HG03064 (cell line): ENCODE data around the gene RAB40B.

ENCODE experiments used
- ATAC-seq: cut with Tn5 transposase; IDR thresholded peaks from one replicate; pipeline ENCODE4 v1.9.1; 2021; ENCODE audit warnings: low read depth; ENCODE audit not compliant: unreplicated experiment

RAB40B gene

DNA sequence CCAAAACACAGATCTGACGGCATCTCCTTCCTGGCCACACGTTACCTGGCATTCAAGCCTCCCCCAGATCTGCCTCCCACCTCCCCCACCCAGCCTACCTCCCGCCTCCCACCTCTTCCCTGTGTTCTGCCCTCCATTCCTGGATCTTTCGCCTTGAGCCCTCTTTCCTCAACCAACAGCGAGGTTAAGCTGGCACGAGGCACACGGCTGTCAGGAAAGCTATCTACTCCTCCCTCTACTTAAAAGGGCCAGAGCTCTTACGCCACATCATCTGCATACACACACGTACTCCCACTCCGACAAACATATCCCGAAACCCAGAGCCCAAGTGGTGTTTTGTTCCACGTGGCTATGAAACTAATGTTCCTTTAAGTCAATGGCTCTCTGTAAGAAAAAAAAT lies 68.3 kb downstream of the RAB40B start:
- no peak for ATAC-seq

DNA sequence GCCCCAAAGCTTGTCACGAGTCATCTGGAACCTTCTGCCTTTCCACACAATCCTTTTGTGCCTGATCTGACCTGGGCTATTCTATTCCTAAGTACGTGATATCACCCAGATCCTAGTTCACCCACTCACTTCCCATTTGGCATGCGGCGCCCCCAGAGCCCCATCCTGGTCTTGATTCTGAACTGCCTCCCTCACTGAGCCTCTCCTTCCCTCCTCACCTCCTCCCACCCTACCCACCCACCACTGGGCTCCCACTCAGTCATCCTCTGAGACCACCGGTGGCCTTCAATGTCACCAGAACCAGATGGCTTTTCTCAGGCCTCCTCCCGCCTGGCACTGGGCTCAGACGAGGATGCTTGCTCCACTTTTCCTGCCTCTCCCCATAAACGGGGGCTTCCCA lies 68.8 kb downstream of the RAB40B start:
- ATAC-seq = no peak

DNA sequence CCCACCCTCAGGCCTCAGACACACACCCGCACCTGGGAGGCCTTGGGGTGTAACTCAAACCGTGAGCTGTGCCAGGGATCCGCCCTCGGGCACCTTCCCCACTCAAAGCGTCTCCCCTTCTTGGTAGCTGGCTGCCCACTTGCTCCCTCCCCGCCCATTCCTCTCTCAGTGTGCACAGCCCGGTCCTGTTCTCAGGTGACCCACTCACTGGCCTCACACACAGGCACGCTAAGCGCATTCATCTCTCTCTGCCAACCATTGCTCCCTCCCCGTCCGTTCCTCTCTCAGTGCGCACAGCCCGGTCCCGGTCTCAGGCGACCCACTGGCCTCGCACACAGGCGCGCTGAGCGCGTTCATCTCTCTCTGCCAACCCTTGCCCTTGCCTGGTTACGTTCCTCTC lies 71.1 kb downstream of the RAB40B start:
- no peak for ATAC-seq

DNA sequence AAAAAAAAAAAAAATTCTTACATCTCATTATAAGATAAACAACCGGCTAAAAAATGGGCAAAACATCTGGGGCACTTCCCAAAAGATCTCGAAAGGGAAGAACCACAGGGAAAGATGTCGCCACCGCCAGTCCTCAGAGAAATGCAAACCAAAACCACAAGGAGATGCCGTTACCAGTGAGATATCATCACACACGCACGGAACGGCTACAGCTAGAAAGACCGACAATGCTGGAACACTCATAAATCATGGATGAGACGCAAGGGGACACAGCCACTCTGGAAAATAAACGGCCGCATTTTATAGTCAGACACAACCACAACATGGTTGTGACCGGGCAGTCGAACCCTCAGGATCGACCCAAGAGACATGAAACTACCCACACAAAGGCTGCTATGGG lies 74.8 kb downstream of the RAB40B start:
- no peak for ATAC-seq

DNA sequence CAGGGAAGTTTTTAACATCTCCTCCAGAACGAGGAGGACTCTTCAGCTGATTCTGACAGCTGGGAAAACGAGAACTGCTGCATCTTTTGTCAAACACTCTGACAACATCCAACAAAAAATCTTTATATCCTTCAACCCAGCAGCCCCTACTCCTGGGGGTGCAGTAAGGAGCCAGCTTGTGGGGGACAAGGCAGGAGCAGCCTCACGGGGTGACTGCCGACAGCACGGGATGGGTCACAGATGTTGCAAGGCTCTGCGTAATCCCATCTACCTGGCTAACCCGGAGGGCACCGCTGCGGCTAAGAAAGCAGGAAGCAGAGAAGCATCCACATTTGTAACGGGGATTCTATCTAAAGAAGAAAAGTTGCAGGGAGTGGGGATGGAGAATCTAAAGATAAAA lies 78.9 kb downstream of the RAB40B start:
- ATAC-seq = no peak

DNA sequence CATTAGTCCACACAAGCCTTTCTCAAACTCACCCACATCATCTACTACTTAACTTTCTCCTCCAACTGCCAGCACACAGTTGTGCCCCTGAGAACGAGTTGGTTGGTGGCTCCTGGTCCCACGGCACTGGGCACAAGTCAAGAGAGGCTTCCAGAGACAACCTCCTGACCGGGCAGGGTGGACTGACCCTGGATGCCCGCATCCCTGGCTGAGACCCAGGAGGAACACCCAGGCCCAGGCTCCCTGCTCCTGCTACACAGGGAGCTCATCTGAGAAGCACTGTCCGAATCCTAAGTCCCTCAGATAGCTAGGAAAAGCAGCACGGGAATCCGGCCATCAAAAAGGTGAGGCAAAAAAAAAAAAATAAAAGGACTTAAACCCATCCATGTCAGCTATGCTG lies 79.3 kb downstream of the RAB40B start:
- no peak for ATAC-seq

DNA sequence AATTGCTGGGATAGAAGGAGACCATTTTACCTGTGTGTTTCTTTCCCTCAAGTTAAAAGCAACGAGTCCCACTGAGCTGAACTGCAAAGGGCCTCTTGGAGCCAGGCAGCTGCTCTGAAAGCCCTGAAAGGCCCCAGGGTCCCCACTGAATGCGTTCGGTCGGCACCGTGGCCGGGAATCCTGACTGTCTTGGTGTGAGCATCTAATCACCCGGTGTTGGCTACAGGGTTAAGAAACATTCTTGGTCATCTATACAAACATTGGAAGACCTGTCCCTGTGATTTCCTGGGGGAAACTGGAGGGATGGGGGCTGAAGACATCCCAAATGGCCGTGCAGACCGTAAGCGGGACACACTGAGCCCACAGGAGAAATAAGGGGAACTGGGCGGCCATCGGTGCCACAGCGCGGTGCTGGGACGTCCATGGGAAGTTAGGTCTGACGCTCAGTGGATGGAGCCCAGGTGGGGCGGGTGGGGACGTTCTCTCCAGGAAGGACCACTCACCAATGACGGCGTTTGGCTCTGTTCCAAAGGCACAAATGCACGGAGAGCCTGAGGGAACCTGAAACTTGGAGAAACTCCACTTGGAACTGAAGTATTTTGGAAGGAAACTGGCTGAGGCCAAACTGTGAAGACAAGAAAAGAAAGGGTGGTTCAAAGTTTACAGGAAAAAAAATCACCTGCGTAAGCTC lies 82.3 kb downstream of the RAB40B start:
- no peak for ATAC-seq

DNA sequence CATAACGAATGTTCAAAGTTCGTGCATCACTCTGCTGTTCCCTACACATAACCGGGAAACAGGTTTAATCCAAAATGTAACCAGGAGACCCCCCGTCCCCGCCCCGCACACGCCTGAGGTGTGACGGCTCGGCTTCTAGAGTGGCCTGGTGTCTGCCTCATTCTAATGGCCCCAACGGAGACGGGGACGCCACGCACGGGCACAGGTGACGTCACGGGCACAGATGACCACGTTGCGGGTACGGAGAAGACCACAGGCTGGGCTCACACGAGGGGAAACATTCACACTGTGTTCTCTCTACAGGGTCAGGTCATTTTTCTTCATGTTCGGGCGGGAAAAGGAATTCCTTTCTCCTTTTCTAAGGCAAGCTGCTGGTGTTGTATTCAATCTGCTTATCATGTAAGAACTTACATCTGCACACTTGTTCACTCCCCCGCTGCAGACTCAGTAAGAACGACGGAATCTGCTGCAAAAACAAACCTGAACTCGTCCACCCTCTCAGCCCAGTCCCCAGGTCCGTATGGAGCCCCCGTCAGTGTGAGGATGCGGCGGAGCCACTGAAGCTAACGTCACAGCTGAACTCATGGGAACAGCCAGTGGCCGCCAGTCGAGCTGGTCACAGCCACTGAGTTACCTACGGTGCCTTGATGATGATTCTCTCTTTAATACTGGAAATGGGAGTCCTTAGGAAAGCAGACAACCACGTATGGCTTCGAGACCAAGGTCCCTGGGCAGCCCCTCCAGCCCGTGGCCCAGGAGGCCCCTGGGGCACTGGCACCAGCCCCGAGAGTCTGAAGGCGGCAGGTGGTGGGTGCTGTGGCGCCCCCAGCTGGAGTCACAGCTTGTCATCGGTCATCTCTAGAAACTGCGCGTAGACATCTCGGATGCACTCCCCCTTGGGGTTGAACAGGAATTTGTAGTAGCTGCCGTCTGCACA lies 83.1 kb downstream of the RAB40B start:
- ATAC-seq = no peak

DNA sequence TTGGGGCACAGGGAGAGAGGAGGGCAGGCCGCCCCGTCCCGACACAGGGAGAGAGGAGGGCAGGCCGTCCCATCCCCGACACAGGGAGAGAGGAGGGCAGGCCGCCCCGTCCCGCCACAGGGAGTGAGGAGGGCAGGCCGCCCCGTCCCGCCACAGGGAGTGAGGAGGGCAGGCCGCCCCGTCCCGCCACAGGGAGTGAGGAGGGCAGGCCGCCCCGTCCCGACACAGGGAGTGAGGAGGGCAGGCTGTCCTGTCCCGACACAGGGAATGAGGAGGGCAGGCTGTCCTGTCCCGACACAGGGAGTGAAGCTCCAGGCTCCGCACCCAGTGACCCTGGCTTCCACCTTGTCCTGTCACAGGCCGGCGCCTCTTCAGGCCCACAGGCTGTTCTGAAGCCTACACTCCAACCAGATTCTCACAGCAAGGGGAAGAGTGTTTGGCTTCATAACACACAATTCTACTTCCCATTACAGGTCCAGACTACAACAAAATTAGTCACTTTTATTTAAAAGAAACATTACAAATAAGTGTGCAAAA lies 84.3 kb downstream of the RAB40B start:
- no peak for ATAC-seq

DNA sequence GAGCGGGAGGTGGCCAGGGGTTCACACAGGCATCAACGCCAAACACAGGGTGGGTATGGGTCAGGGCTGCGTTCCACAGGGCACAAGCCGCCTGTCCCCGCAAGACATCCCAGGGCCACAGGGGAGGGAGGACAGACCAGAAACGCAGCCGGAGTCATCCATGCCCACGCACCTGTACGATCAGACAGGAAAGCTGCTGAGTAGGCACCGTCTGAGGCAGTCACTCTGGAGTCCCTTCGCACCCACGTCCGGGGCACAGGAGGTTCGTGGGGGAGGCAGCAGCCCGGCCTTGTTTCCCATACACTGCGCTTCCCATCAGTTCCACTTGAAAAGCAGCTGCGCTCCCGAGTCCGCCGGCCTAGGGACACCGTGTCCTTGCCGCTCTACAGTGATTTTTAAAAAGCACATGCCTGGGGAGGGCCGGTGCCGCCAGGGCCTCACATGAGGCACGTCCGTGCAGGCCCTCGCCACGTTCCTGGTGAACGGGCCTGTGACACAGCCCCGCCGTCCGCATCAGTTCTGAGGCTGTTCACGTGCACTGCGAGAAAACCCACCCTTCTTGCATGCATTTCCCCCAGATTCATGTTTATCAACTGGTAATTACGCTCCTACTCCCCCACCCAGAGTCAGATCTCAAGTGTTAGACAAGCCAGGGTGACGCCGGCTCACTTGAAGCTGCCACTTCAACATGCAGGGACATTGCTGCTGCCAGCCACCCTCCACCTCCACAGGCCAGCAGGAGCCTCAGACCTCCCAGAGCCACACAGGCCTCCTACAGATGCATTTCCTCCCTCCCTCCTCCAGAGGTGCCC lies 85.0 kb downstream of the RAB40B start:
- no peak for ATAC-seq

DNA sequence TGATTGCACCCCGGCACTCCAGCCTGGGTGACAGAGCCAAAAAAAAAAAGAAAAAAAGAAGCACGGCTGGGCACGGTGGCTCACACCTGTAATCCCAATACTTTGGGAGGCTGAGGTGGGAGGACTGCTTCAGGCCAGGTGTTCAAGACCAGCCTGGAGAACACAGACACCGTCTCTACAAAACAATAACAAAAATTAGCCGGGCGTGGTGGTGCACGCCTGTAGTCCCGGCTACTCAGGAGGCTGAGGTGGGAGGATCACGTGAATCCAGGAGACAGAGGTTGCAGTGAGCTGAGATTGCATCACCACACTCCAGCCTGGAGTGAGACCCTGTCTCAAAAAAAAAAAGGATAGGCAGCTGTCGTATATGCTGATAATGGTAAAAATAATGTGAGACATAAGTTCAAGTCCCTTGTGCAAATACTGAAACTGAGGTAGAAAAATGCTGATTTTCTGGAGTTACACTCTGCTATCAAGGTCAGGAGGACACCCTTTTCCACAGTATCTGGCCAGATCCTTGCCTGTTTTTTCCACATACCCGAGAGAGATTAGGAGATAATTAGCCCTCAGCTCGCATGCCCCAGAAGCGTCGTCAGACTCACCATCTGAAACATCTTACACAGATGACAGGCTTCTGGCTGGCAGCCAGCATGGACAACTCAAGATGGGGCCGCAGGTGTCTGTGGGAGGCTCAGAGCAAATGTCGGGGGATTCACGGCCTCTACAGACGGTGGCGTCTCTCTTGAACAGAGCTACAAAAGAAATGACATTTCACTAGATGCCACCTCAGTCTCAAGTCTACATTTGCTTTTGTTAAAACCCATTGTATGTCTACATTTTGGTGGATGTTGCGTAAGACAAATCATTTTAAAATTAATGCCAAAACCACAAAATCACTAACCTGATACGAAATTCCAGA lies 87.1 kb downstream of the RAB40B start:
- no peak for ATAC-seq

DNA sequence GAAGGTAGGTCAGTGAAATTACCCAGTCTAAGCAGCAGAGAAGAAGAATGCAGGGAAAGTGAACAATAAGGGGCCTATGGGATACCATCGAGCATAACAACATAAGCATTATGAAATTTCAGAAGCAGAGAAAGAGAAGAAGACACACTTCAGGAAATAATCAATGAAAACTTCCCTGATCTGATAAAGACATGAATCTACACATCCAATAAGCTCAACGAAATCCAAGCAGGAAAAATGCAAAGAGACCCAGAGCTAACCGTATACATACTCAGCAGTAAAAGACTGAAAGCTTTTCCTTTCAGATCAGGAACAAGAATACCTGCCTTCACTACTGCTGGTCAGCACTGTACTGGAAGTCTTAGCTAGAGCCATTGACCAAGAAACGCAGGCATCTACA lies 88.8 kb downstream of the RAB40B start:
- no peak for ATAC-seq

DNA sequence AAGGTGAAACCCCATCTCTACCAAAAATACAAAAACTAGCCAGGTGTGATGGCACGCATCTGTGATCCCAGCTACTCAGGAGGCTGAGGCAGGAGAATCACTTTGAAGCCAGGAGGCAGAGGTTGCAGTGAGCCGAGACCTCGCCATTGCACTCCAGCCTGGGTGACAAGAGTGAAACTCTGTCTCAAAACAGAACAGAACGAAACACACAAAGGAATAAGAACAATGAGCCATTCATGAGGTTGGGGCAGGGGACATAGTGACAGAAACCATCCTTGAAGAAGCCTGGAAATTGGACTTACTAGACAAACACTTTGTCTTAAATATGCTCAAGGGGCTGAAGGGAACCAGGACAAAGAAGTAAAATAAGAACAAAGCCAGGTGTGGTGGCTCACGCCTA lies 89.7 kb downstream of the RAB40B start:
- no peak for ATAC-seq

DNA sequence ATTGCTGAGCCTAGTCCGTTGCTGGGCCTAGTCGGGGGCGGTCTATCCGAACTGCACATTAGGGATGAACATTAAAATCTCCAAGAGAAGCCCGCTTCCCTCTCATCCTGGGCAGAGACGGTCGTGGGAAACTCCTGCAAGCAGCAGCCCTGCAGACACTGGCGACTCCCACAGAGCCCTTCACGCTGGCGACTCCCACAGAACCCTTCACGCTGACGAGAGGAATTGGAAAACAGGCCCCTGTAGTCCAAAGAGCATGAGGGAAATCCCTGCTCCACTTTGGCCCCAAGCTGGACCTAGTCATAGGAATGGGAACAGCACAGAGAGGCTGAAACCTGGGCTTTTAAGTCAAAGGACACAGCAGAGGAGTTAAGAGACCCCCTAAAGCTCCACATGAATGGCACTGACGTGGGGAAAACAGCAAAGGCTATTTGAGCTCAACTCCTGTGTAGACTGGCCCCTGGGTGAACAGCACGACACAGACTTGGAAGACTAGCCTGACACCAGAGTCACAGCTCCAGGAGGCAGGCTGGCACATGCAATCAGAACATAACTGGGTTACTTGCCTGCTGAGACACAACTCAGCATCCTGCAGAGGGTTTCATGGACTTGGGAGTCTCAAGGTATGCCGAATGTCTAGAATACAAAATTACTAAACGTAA lies 92.4 kb downstream of the RAB40B start:
- ATAC-seq = no peak
